ENCODE data around the gene WFIKKN2. TPM values are rescaled to one million over a fixed set of nuclear protein-coding genes. Genes with fewer than 3 reads are reported as not detected.

The WFIKKN2 gene
- total and polyA plus RNA-seq, 10 of the 15 experiments (the other 5 are each of a cell fraction or from before 2014, with no cell fraction given), result 0.06 TPM; not detected in 9

DNA sequence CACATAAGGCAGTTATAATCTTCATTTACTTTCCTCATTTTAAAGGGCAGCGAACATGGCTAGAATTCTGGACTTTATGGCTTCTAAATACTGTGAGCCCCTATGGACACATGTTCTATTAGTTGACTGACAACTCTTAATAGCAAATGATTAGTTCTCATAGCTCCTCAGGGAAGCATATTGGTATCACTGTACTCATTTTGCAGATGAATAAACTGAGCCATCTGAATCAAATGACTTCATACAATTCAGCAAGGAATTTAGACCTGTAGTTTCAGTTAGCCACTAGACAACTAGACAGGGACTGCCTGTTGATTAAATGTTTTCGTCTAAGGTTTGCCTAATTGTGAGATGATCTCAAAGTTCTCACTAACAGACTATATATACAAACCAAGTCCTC is 21.0 kb downstream of the WFIKKN2 start:
- no peak for FAIRE-seq
- RAD21 ChIA-PET (ENCODE audit: unreplicated experiment), result interaction anchor here (0.7 to 1.7 kb wide), 4 partner anchors 10 to 101 kb away, joined by 3 to 8 read pairs (median 4); partner anchors contain the start of gene TOB1
- Histone ChIP-seq H3K4me2 (ENCODE audit: control insufficient read depth, insufficient read depth) (no peak overlapping the region), H3K79me2 (ENCODE audit: control insufficient read depth, insufficient read depth, low read length) (no peaks in the 10 kb centered on the region), H2AFZ (ENCODE audit: control insufficient read depth, low read depth, low read length) (no peak overlapping the region), H3K9me3 (replicated peaks; ENCODE audit: control insufficient read depth, insufficient read depth, low read length) (no peaks in the 10 kb centered on the region), H3K4me1 (ENCODE audit: control insufficient read depth, insufficient read depth, low read length) (peaks cover 3% of the 10 kb centered on the region; the same call in 1 of the 2 replicates), H3K9ac (ENCODE audit: control insufficient read depth, insufficient read depth, low read length) (no peak overlapping the region), H3K4me3 (no peak overlapping the region), H3K27ac (ENCODE audit: control insufficient read depth, insufficient read depth) (no peak overlapping the region), H3K27me3 (replicated peaks in 1 of 2; ENCODE audit: control insufficient read depth in 2 of 2, insufficient read depth in 2 of 2, low read length in 1 of 2) (no peaks in the 10 kb centered on the region; a peak in 1 of 4 replicates), H4K20me1 (ENCODE audit: control insufficient read depth, insufficient read depth) (no peaks in the 10 kb centered on the region), H3K36me3 (ENCODE audit: control insufficient read depth in 2 of 2, insufficient read depth in 2 of 2, low read length in 1 of 2) (no peaks in the 10 kb centered on the region)
- no TSS peak for BruUV-seq (replicated peaks)
- SMC1A ChIA-PET (ENCODE audit: uncharacterized antibody, unreplicated experiment), result interaction anchor here (0.6 to 1.8 kb wide), 8 partner anchors 10 to 109 kb away, joined by 3 to 7 read pairs (median 3); partner anchors contain the start of gene TOB1
- DNase-seq (ENCODE audit: low read depth, low spot score), result no peak
- CTCF ChIA-PET, result interaction anchor here (0.6 to 11.0 kb wide), 5 partner anchors 9 to 121 kb away, joined by 3 to 309 read pairs (median 3); partner anchors contain the start of gene TOB1
- ATAC-seq, result no peak
- intact Hi-C loops (cut with micrococcal nuclease; ENCODE audit: unreplicated experiment) (no loop called here), in situ Hi-C loops (cut with MboI) (no loop called here)
- TF ChIP-seq ZNF622 (IDR thresholded peaks at IDR 0.05) (no peak), PAX8 (IDR thresholded peaks at IDR 0.05) (no peak), NFYA (IDR thresholded peaks at IDR 0.05; ENCODE audit: borderline replicate concordance, low read depth, low read length) (no peak)
- 70% methylated on average over 2 of the region's 2 CpGs for WGBS (ENCODE audit: insufficient coverage, insufficient replicate concordance, low lambda C conversion rate, missing lambda C conversion rate)
- POLR2A ChIA-PET, result interaction anchor here (0.6 kb wide), 1 partner anchor 423 kb away, joined by 3 read pairs; no protein-coding TSS in a partner anchor

DNA sequence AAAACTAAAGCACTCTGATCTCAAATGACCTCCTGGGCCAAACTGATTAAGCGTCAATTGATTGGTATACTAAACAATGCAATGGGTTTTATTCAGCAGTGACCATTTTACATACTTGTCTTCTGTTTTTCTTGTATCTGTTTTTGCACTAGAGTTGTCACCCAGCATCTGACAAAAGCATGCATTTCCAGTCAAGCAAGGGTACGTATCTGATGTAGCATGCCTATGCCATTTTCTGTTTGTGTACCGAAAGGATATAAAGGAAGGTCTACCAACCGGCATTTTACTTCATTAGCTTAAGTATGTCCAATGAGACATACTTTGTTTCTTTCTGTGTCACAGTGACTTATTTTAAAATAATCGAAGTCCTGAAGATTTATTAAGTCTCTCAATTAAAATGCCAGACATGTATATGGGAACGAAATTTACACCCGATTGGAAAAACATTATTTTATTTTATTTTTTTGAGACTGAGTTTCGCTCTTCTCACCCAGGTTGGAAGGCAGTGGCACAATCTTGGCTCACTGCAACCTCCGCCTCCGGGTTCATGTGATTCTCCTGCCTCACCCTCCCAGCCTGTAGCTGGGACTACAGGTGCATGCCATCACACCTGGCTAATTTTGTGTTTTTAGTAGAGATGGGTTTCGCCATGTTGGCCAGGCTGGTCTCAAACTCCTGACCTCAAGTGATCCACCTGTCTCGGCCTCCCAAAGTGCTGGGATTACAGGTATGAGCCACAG is 23.3 kb downstream of the WFIKKN2 start:
- ChIA-PET RAD21 (ENCODE audit: unreplicated experiment) (interaction anchor here (0.7 to 1.2 kb wide), 2 partner anchors 47 to 88 kb away, joined by 3 read pairs; no protein-coding TSS in a partner anchor), CTCF (interaction anchor here (1.2 to 1.6 kb wide), 2 partner anchors 14 to 98 kb away, joined by 3 read pairs; no protein-coding TSS in a partner anchor), POLR2A (no interaction called here), SMC1A (ENCODE audit: uncharacterized antibody, unreplicated experiment) (interaction anchor here (1.1 kb wide), 1 partner anchor 98 kb away, joined by 3 read pairs; no protein-coding TSS in a partner anchor)
- Histone ChIP-seq H3K27ac (ENCODE audit: control insufficient read depth, insufficient read depth) (no peak overlapping the region), H4K20me1 (ENCODE audit: control insufficient read depth, insufficient read depth) (no peaks in the 10 kb centered on the region), H3K4me3 (no peak overlapping the region), H3K27me3 (replicated peaks in 1 of 2; ENCODE audit: control insufficient read depth in 2 of 2, insufficient read depth in 2 of 2, low read length in 1 of 2) (no peaks in the 10 kb centered on the region), H3K4me1 (ENCODE audit: control insufficient read depth, insufficient read depth, low read length) (no peaks in the 10 kb centered on the region), H3K36me3 (ENCODE audit: control insufficient read depth in 2 of 2, insufficient read depth in 2 of 2, low read length in 1 of 2) (no peaks in the 10 kb centered on the region; a peak in 1 of 4 replicates), H3K9ac (ENCODE audit: control insufficient read depth, insufficient read depth, low read length) (no peak overlapping the region), H2AFZ (ENCODE audit: control insufficient read depth, low read depth, low read length) (no peak overlapping the region), H3K9me3 (replicated peaks; ENCODE audit: control insufficient read depth, insufficient read depth, low read length) (no peaks in the 10 kb centered on the region), H3K4me2 (ENCODE audit: control insufficient read depth, insufficient read depth) (no peak overlapping the region), H3K79me2 (ENCODE audit: control insufficient read depth, insufficient read depth, low read length) (peaks cover 8% of the 10 kb centered on the region)
- intact Hi-C loops (cut with micrococcal nuclease; ENCODE audit: unreplicated experiment), result no loop called here
- in situ Hi-C loops (cut with MboI), result no loop called here
- no peak for DNase-seq (ENCODE audit: low read depth, low spot score)
- WGBS (ENCODE audit: insufficient coverage, insufficient replicate concordance, low lambda C conversion rate, missing lambda C conversion rate), result 85% methylated on average over 12 of the region's 12 CpGs
- TF ChIP-seq NR2F1 (conservative IDR thresholded peaks at IDR 0.05) (no peak), MTA2 (IDR thresholded peaks at IDR 0.05; ENCODE audit: low read depth) (no peak), ZZZ3 (IDR thresholded peaks at IDR 0.05; ENCODE audit: control insufficient read depth, insufficient read length, low read depth) (no peak), ATF7 (IDR thresholded peaks at IDR 0.05; ENCODE audit: low read depth) (no peak), EP300 (IDR thresholded peaks at IDR 0.05; ENCODE audit: borderline replicate concordance in 1 of 2, control insufficient read depth in 1 of 2, low read depth in 2 of 2, low read length in 2 of 2) (no peak)
- TF ChIP-seq, protein P1, sequence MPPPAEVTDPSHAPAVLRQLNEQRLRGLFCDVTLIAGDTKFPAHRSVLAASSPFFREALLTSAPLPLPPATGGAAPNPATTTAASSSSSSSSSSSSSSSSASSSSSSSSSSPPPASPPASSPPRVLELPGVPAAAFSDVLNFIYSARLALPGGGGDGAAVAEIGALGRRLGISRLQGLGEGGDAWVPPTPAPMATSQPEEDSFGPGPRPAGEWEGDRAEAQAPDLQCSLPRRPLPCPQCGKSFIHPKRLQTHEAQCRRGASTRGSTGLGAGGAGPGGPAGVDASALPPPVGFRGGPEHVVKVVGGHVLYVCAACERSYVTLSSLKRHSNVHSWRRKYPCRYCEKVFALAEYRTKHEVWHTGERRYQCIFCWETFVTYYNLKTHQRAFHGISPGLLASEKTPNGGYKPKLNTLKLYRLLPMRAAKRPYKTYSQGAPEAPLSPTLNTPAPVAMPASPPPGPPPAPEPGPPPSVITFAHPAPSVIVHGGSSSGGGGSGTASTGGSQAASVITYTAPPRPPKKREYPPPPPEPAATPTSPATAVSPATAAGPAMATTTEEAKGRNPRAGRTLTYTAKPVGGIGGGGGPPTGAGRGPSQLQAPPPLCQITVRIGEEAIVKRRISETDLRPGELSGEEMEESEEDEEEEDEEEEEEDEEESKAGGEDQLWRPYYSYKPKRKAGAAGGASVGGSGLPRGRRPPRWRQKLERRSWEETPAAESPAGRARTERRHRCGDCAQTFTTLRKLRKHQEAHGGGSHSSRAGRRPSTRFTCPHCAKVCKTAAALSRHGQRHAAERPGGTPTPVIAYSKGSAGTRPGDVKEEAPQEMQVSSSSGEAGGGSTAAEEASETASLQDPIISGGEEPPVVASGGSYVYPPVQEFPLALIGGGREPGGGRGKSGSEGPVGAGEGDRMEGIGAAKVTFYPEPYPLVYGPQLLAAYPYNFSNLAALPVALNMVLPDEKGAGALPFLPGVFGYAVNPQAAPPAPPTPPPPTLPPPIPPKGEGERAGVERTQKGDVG (CRISPR knock-in tag; IDR thresholded peaks at IDR 0.05), result no peak
- no peak for FAIRE-seq
- no TSS peak for BruUV-seq (replicated peaks)
- no peak for ATAC-seq

All from GM12878 (cell line).